Esophagus (tissue), 2 donors: ENCODE results near the gene TTC13. TPM values are rescaled to one million over a fixed set of nuclear protein-coding genes. Genes with fewer than 3 reads are reported as not detected.

Experiments
- H3K27ac ChIP-seq, 2 donors: one replicate each; pipeline ENCODE4 v1.5.1; 2013; ENCODE audit warnings: low read depth in 2 of 2, mild to moderate bottlenecking in 2 of 2, inconsistent platforms in 1 of 2, low read length in 1 of 2, moderate library complexity in 1 of 2
- H3K27me3 ChIP-seq, 2 donors: one replicate each; pipeline ENCODE4 v1.6.1; 2013; ENCODE audit warnings: low read length in 2 of 2, control low read depth in 1 of 2, mild to moderate bottlenecking in 1 of 2; ENCODE audit not compliant: insufficient read depth in 2 of 2, control insufficient read depth in 1 of 2
- H3K36me3 ChIP-seq, 2 donors: one replicate each; pipeline ENCODE4 v1.6.1; 2013; ENCODE audit warnings: low read length in 1 of 2; ENCODE audit not compliant: control insufficient read depth in 2 of 2, insufficient read depth in 2 of 2
- H3K4me1 ChIP-seq, 2 donors: one replicate each; pipeline ENCODE4 v1.6.1; 2013; ENCODE audit warnings: low read length in 1 of 2; ENCODE audit not compliant: control insufficient read depth in 2 of 2, insufficient read depth in 2 of 2
- H3K4me3 ChIP-seq, 2 donors: one replicate each; pipeline ENCODE4 v1.5.1; 2013; ENCODE audit warnings: low read length in 2 of 2, mild to moderate bottlenecking in 2 of 2, low read depth in 1 of 2, moderate library complexity in 1 of 2
- H3K9me3 ChIP-seq, 2 donors: one replicate each; pipeline ENCODE4 v1.6.1; 2013; ENCODE audit warnings: mild to moderate bottlenecking in 2 of 2, low read depth in 1 of 2, low read length in 1 of 2, moderate library complexity in 1 of 2; ENCODE audit not compliant: control insufficient read depth in 2 of 2, insufficient read depth in 1 of 2
- WGBS, 2 donors: extraction: QIAGEN DNeasy Blood & Tissue Kit; methylation state at CpG; one replicate each; pipeline ENCODE4 v1.1.7; 2013; 5-methylcytosine and 5-hydroxymethylcytosine counted together
- polyA plus RNA-seq, 2 donors: library from polyadenylated mRNA; stranded (reverse); fragments of 200-250 nt; gene quantifications; one replicate each; pipeline ENCODE4 v1.2.3, GENCODE V29; 2013
- donor health status: healthy with polysubstance abuse.
- donor health status: Bipolar disorder and iron deficiency.

TTC13 gene
- polyA plus RNA-seq, 2 donors: 5.0 to 7.6 TPM

DNA sequence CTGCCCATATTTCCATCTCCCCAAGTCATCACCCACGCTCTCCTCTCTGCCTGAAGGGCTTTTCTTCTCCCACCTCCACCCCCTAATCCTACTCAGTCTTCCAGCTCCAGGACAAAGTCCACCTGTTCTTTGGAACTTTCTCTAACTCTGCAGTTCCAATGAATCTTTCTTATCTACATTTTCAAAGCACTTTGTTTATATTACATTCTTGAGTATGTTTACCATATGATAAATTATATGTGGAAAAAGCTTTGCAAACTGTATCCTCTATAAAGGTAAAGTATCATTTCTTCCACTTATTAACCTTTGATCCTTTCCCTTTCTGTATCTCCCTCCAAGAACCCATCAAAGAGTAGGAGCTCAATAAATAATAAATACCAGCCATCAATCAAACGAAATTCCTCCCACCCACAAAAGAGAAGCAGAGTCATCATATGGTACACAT is 39.7 kb downstream of the TTC13 start:
- H3K27ac ChIP-seq: no peak overlapping the region
- no peaks in the 10 kb centered on the region for H3K4me1 ChIP-seq
- WGBS, 2 donors: 61 to 70% methylated on average over 2 of the region's 2 CpGs
- H3K36me3 ChIP-seq: peaks cover 2 to 4% of the 10 kb centered on the region in 2 donors
- no peaks in the 10 kb centered on the region for H3K27me3 ChIP-seq
- H3K9me3 ChIP-seq: no peaks in the 10 kb centered on the region
- no peak overlapping the region for H3K4me3 ChIP-seq

DNA sequence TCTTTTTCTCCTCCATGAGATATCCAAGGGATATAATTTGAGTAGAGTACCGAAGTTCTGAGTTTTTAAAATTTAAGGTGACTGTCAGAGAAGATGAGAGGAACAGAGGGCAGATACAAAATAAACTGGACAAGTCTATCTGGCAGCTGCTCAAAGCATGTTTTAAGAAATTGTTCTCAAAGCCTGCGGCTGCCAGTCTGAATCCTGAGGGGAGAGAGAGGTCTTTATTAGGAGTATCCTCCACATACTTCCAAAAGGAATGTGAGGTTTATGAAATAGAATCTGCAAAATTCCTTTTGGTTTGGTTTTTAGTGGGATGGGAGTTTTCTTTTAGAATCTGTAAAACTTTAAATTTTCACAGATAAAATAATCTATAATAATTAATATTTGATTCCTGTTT is 41.3 kb downstream of the TTC13 start:
- H3K4me3 ChIP-seq: no peak overlapping the region
- no peaks in the 10 kb centered on the region for H3K9me3 ChIP-seq
- 67 to 70% methylated on average over 2 of the region's 2 CpGs for WGBS, 2 donors
- peaks cover 2 to 4% of the 10 kb centered on the region in 2 donors for H3K36me3 ChIP-seq
- no peak overlapping the region for H3K27ac ChIP-seq
- no peaks in the 10 kb centered on the region for H3K27me3 ChIP-seq
- H3K4me1 ChIP-seq: no peaks in the 10 kb centered on the region

DNA sequence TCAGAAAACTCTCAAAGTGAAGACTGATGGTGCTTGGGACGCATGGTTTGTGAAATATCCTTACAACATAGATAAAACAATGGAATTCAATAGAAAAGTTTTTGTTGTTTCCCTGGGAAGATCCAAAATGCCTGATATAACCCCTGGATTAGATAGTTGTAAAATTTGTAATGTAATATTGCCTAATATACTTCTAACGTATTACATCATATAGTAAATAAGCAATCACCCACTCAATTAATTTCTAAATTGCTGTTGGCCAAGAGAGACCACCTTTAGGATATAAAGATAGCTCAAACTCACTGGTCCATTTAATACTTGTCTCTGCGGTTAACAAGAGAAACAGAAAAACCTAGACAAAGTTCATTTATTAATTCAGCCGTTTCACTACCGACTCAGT is 42.2 kb downstream of the TTC13 start:
- no peaks in the 10 kb centered on the region for H3K27me3 ChIP-seq
- H3K27ac ChIP-seq: no peak overlapping the region
- H3K4me1 ChIP-seq: no peaks in the 10 kb centered on the region
- 85% methylated on average over 5 of the region's 5 CpGs for WGBS, 2 donors
- H3K36me3 ChIP-seq: peaks cover 2 to 4% of the 10 kb centered on the region in 2 donors
- H3K4me3 ChIP-seq: no peak overlapping the region
- no peaks in the 10 kb centered on the region for H3K9me3 ChIP-seq

DNA sequence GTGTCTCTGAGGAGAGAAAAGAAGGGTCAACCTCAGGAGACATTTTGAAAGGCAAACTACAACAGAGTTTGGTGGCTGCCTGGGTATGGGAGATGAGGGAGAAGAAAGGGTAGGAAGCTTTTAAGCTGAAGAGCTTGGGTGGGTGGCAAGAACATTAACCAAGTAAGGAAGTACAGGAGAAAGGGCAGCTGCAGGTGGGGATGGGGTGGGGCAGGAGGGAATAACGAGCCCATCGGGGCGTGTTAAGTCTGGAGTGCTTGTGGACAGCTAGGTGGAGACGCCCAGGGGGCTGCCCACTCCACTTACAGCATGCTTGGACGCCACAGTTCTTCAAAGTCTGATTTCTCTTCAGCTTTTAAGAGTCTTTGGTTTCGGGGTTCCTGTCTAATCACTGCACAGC is 42.8 kb downstream of the TTC13 start:
- H3K4me3 ChIP-seq: no peak overlapping the region
- no peak overlapping the region for H3K27ac ChIP-seq
- WGBS, 2 donors: 89 to 94% methylated on average over 6 of the region's 6 CpGs
- no peaks in the 10 kb centered on the region for H3K9me3 ChIP-seq
- no peaks in the 10 kb centered on the region for H3K4me1 ChIP-seq
- H3K36me3 ChIP-seq: peaks cover 2 to 4% of the 10 kb centered on the region in 2 donors
- no peaks in the 10 kb centered on the region for H3K27me3 ChIP-seq

DNA sequence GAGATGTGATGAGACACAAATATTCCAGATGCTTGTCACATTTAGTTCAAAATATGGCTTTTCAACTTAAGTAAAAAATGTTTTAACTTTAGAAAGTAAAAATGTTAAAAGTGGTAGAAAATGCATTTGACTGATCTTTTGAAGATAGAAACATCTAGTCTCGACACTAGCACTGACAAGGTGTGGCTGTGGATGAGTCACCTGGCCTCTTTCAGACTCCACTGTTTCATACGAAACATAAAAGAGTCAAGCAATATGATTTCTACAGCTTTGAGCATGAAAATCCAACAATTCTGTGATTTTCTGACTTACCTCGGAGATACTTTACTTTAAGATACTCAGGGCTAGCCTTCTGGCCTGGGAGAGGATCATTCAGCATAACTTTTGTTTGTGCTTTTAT is 47.7 kb downstream of the TTC13 start:
- Histone ChIP-seq H3K9me3 (no peaks in the 10 kb centered on the region), H3K27me3 (no peaks in the 10 kb centered on the region), H3K4me3 (no peak overlapping the region), H3K36me3 (peaks cover 0 to 3% of the 10 kb centered on the region in 2 donors), H3K4me1 (no peaks in the 10 kb centered on the region), H3K27ac (no peak overlapping the region)
- 58 to 65% methylated on average over 3 of the region's 3 CpGs for WGBS, 2 donors

DNA sequence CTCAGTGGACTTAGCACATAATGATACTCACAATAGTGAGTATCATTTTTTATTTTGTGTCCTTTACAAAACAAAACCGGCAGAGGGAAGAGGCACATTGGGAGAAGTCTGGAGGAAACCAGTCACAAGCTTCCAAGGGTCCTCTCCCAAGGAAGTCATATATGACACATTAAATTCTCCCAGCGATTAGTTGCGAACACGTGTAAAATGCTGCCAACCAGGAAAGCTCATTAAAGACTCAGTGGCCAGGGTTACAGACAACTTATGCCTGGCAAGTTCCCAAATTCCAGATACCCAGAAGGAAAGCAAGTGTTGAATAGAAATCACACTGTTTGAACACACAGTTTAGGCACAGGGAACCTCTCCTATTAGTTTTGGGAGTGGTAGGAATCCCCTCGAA is 52.5 kb downstream of the TTC13 start:
- Histone ChIP-seq H3K9me3 (no peaks in the 10 kb centered on the region), H3K27ac (no peak overlapping the region), H3K36me3 (peaks cover 5 to 8% of the 10 kb centered on the region in 2 donors), H3K27me3 (no peaks in the 10 kb centered on the region), H3K4me1 (no peaks in the 10 kb centered on the region), H3K4me3 (no peak overlapping the region)
- WGBS, 2 donors: 82% methylated on average over 5 of the region's 5 CpGs

DNA sequence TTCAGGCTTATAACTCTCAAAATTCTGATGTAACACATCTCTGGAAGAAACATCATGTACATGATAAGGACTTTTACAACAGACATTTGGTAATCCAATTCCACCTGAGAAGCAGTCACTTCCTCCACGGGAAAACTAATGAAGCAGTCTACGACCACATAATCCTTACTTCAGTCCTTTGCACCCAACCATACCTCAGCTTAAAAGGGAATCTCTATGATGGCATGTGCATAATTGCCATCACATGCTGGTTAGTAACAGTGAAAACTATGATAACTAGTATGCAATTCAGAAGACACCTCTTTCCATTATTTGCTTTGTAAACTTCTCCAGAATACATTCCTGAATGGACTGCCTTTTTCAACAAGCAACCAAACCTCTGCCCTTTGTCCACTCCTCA is 53.1 kb downstream of the TTC13 start:
- peaks cover 5 to 8% of the 10 kb centered on the region in 2 donors for H3K36me3 ChIP-seq
- no peaks in the 10 kb centered on the region for H3K4me1 ChIP-seq
- WGBS, 2 donors: 83 to 87% methylated on average over 2 of the region's 2 CpGs
- H3K27ac ChIP-seq: no peak overlapping the region
- H3K4me3 ChIP-seq: no peak overlapping the region
- no peaks in the 10 kb centered on the region for H3K9me3 ChIP-seq
- H3K27me3 ChIP-seq: no peaks in the 10 kb centered on the region

DNA sequence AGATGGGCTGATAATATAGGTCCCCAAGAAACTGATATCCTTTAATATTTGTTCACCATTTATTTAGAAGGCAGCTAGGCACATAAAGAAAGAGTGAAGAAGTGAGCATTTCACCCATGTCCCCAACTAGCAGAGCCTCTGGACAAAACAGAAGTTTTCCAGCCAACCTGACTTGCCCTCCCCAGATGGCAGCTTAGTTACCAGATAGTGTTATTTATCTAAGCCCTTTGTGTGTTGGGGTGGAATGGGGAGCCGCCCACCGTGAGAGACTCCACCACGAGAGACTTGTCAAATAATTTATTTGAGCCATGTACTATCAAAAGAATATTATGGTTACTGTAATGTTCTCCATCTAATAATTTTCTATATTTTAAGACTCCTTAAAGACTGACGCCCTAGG is 55.5 kb downstream of the TTC13 start:
- Histone ChIP-seq H3K27me3 (no peaks in the 10 kb centered on the region), H3K4me3 (no peak overlapping the region), H3K27ac (no peak overlapping the region), H3K36me3 (peaks cover 8 to 10% of the 10 kb centered on the region in 2 donors), H3K9me3 (no peaks in the 10 kb centered on the region), H3K4me1 (no peaks in the 10 kb centered on the region)
- WGBS, 2 donors: 83 to 94% methylated on average over 4 of the region's 4 CpGs

DNA sequence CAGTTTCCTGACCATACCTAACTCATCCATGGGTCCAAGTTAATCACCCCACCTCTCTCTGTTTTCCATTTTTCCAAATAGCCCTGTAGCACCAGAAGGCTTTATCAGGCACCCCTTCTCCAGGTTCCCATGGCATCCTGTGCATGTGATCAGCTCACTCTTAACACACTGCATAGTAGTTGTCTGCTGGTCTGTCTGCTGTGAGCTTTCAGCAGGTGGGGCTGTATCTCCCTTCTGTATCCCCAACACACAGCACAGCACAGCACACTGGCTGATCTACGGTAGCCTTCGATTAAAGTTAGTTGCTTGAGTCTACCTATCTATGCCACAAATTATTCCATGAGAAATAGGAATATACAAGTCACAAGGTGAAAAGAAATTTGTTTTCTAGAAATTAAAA is 56.0 kb downstream of the TTC13 start:
- Histone ChIP-seq H3K9me3 (no peaks in the 10 kb centered on the region), H3K27me3 (no peaks in the 10 kb centered on the region), H3K4me3 (no peak overlapping the region), H3K4me1 (no peaks in the 10 kb centered on the region), H3K27ac (no peak overlapping the region), H3K36me3 (peaks cover 8 to 10% of the 10 kb centered on the region in 2 donors)
- 87 to 95% methylated on average over 2 of the region's 2 CpGs for WGBS, 2 donors

DNA sequence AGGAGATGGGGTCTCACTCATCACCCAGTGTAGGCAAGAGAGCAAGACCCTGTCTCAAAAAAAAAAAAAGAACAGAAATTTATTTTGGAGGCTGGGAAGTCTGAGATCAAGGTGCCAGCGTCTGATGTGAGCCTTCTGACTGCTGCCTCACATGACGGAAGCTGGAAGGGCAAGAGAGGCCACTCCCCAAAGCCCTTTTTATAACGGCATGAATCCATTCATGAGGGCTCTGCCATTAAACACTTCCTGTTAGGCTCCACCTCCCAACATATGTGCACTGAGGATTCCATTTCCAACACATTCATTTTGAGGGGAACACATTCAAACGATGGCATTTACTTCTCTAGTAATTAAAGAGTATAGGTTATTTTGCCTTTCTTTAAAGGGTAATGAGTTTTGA is 59.5 kb downstream of the TTC13 start:
- 45 to 46% methylated on average over 4 of the region's 4 CpGs for WGBS, 2 donors
- no peak overlapping the region for H3K27ac ChIP-seq
- H3K4me1 ChIP-seq: no peaks in the 10 kb centered on the region
- H3K36me3 ChIP-seq: peaks cover 8 to 10% of the 10 kb centered on the region in 2 donors
- H3K4me3 ChIP-seq: no peak overlapping the region
- H3K27me3 ChIP-seq: no peaks in the 10 kb centered on the region
- no peaks in the 10 kb centered on the region for H3K9me3 ChIP-seq
